Embryonic facial prominence (tissue), 1 donor: Measurements from ENCODE around the gene SAMD4A.

ENCODE experiments used
- DNase-seq: peaks from one replicate; pipeline ENCODE4 v3.0.0-alpha.2; 2016; ENCODE audit errors: extremely low spot score

Gene SAMD4A

GRCh38 chr14:54566410-54567223, at the start of gene SAMD4A:
Gene SAMD4A (plus strand): TSS chr14:54567128. CDS start chr14:54567917, 789 bp downstream.
- peak; percentile 89 for DNase-seq

- DNase-seq = no peak
Measured at GRCh38 chr14:54524410-54524809, 42.5 kb upstream of the SAMD4A start.

GRCh38 chr14:54528973-54529372, 38.0 kb upstream of the SAMD4A start:
- no peak for DNase-seq

- no peak for DNase-seq
Measured at GRCh38 chr14:54529811-54530210, 37.1 kb upstream of the SAMD4A start.

GRCh38 chr14:54532111-54533012, 34.6 kb upstream of the SAMD4A start:
- no peak for DNase-seq

GRCh38 chr14:54533100-54533499, 33.8 kb upstream of the SAMD4A start:
- DNase-seq = no peak

- DNase-seq = no peak
Measured at GRCh38 chr14:54535126-54535525, 31.8 kb upstream of the SAMD4A start.

- DNase-seq = no peak
Measured at GRCh38 chr14:54535646-54536045, 31.3 kb upstream of the SAMD4A start.

GRCh38 chr14:54537651-54538050, 29.3 kb upstream of the SAMD4A start:
- no peak for DNase-seq

GRCh38 chr14:54538055-54538454, 28.9 kb upstream of the SAMD4A start:
- no peak for DNase-seq

GRCh38 chr14:54547583-54547982, 19.3 kb upstream of the SAMD4A start:
- no peak for DNase-seq

- DNase-seq = no peak
Measured at GRCh38 chr14:54548491-54548890, 18.4 kb upstream of the SAMD4A start.

- no peak for DNase-seq
Measured at GRCh38 chr14:54549862-54550261, 17.1 kb upstream of the SAMD4A start.

GRCh38 chr14:54550514-54550913, 16.4 kb upstream of the SAMD4A start:
- no peak for DNase-seq

GRCh38 chr14:54554401-54554800, 12.5 kb upstream of the SAMD4A start:
- no peak for DNase-seq

GRCh38 chr14:54555651-54556050, 11.3 kb upstream of the SAMD4A start:
- DNase-seq = no peak

GRCh38 chr14:54556535-54556934, 10.4 kb upstream of the SAMD4A start:
- no peak for DNase-seq

GRCh38 chr14:54562334-54562733, 4.6 kb upstream of the SAMD4A start:
- DNase-seq = no peak

- DNase-seq = peak; percentile 22
Measured at GRCh38 chr14:54564071-54564867, 2.7 kb upstream of the SAMD4A start.

- peak; percentile 57 for DNase-seq
Measured at GRCh38 chr14:54564868-54565784, 1.8 kb upstream of the SAMD4A start.
